Measurements from ENCODE around the gene ITGA7.
"Not testable (repeated sequence)": the region's sequence is repeated elsewhere in the genome, so short reads cannot be mapped to it uniquely, and the experiment has no call there.

Gene ITGA7

GRCh38 chr12:55675666-55676065, 32.0 kb downstream of the ITGA7 start:
- DNase-seq: no peak

GRCh38 chr12:55673638-55674037, 34.1 kb downstream of the ITGA7 start:
- DNase-seq: no peak

GRCh38 chr12:55671746-55672145, 36.0 kb downstream of the ITGA7 start:
- no peak for DNase-seq

GRCh38 chr12:55670276-55670675, 37.4 kb downstream of the ITGA7 start:
- no peak for DNase-seq

GRCh38 chr12:55666508-55666907, 41.2 kb downstream of the ITGA7 start:
- DNase-seq: no peak

- no peak for DNase-seq
Observed at GRCh38 chr12:55664826-55665225, 42.9 kb downstream of the ITGA7 start.

GRCh38 chr12:55663391-55663790, 44.3 kb downstream of the ITGA7 start:
- no peak for DNase-seq

- DNase-seq: no peak
Observed at GRCh38 chr12:55659486-55660385, 48.0 kb downstream of the ITGA7 start.

GRCh38 chr12:55658635-55659391, 48.9 kb downstream of the ITGA7 start:
- DNase-seq: no peak

GRCh38 chr12:55658212-55658611, 49.5 kb downstream of the ITGA7 start:
- no peak for DNase-seq

GRCh38 chr12:55657212-55657611, 50.5 kb downstream of the ITGA7 start:
- DNase-seq: no peak

- no peak for DNase-seq
Observed at GRCh38 chr12:55654511-55655214, 53.0 kb downstream of the ITGA7 start.

GRCh38 chr12:55653031-55653430, 54.7 kb downstream of the ITGA7 start:
- DNase-seq: no peak

GRCh38 chr12:55652352-55652751, 55.4 kb downstream of the ITGA7 start:
- DNase-seq: no peak

- DNase-seq: no peak
Observed at GRCh38 chr12:55651299-55651683, 56.4 kb downstream of the ITGA7 start.

- not testable (repeated sequence) for DNase-seq
Observed at GRCh38 chr12:55650620-55651298, 56.9 kb downstream of the ITGA7 start.

GRCh38 chr12:55647027-55647426, 60.7 kb downstream of the ITGA7 start:
- no peak for DNase-seq

- no peak for DNase-seq
Observed at GRCh38 chr12:55644591-55644990, 63.1 kb downstream of the ITGA7 start.

GRCh38 chr12:55642669-55643068, 65.0 kb downstream of the ITGA7 start:
- DNase-seq: no peak

GRCh38 chr12:55642267-55642666, 65.4 kb downstream of the ITGA7 start:
- DNase-seq: no peak

- DNase-seq: no peak
Observed at GRCh38 chr12:55641595-55641994, 66.1 kb downstream of the ITGA7 start.

GRCh38 chr12:55637467-55637866, 70.2 kb downstream of the ITGA7 start:
- no peak for DNase-seq

GRCh38 chr12:55636853-55637252, 70.9 kb downstream of the ITGA7 start, which contains the start of gene OR10P1:
Gene OR10P1, plus strand, starts transcription at chr12:55636892. Its CDS starts 0 bp downstream, at chr12:55636892.
- DNase-seq: no peak
